Measurements from ENCODE around the gene RNPEP.

DNA sequence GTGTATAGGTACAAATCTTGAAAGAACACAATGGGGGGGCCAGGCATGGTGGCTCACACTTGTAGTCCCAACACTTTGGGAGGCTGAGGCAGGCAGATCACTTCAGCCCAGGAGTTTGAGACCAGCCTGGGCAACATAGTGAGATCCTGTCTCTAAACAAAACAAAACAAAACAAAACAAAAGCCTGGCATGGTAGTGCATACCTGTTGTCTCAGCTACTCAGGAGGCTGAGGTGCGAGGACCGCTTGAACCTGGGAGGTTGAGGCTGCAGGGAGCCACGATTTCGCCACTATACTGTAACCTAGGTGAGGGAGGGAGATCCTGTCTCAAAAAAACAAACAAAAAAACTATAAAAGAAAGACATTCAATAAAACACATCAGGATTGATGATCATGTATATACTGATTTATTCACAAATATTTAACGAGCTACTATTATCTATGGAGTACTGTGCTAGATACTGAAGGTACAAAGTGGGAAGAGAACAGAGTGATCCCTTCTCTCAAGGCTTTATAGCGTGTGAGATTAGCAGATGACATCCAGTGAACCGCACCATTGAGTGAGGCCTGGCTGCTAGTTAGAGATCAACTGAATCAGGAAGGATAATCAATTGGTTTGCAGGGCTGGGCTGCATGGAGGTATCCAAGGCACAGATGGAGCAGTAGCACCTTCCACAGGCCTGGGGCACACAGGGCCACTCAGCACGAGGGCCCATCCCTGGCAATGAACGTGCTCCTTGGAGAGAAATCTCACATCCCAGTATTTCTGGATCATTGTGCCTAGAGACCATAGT lies 54.3 kb downstream of the RNPEP start:
- TF ChIP-seq, protein P1, sequence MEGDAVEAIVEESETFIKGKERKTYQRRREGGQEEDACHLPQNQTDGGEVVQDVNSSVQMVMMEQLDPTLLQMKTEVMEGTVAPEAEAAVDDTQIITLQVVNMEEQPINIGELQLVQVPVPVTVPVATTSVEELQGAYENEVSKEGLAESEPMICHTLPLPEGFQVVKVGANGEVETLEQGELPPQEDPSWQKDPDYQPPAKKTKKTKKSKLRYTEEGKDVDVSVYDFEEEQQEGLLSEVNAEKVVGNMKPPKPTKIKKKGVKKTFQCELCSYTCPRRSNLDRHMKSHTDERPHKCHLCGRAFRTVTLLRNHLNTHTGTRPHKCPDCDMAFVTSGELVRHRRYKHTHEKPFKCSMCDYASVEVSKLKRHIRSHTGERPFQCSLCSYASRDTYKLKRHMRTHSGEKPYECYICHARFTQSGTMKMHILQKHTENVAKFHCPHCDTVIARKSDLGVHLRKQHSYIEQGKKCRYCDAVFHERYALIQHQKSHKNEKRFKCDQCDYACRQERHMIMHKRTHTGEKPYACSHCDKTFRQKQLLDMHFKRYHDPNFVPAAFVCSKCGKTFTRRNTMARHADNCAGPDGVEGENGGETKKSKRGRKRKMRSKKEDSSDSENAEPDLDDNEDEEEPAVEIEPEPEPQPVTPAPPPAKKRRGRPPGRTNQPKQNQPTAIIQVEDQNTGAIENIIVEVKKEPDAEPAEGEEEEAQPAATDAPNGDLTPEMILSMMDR (IDR thresholded peaks at IDR 0.05; ENCODE audit: poor library complexity), result no peak
- TF ChIP-seq EZH2 (IDR thresholded peaks at IDR 0.05; ENCODE audit: borderline replicate concordance) (no peak), EZH2phosphoT487 (IDR thresholded peaks at IDR 0.05; ENCODE audit: low read depth, severe bottlenecking, unreplicated experiment) (no peak)

All from hepatocyte (in vitro differentiated cells).